ENCODE measurements around the gene GNA12. TPM values are rescaled to one million over a fixed set of nuclear protein-coding genes. Genes with fewer than 3 reads are reported as not detected.

The GNA12 gene
- polyA plus RNA-seq, 1 experiment: 95.3 TPM

GRCh38 chr7:2794836-2795636 lies 49.1 kb downstream of the GNA12 start:
- TF ChIP-seq, protein P1, sequence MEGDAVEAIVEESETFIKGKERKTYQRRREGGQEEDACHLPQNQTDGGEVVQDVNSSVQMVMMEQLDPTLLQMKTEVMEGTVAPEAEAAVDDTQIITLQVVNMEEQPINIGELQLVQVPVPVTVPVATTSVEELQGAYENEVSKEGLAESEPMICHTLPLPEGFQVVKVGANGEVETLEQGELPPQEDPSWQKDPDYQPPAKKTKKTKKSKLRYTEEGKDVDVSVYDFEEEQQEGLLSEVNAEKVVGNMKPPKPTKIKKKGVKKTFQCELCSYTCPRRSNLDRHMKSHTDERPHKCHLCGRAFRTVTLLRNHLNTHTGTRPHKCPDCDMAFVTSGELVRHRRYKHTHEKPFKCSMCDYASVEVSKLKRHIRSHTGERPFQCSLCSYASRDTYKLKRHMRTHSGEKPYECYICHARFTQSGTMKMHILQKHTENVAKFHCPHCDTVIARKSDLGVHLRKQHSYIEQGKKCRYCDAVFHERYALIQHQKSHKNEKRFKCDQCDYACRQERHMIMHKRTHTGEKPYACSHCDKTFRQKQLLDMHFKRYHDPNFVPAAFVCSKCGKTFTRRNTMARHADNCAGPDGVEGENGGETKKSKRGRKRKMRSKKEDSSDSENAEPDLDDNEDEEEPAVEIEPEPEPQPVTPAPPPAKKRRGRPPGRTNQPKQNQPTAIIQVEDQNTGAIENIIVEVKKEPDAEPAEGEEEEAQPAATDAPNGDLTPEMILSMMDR (IDR thresholded peaks at IDR 0.05; ENCODE audit: insufficient read depth, low read depth, low read length): no peak
- Histone ChIP-seq H3K36me3 (ENCODE audit: control insufficient read depth, insufficient read depth, low read length) (peaks cover 2% of the 10 kb centered on the region; the same call in 1 of the 2 replicates), H3K4me3 (ENCODE audit: low read depth, low read length) (no peak overlapping the region), H3K27me3 (ENCODE audit: control insufficient read depth, insufficient read depth, low read length) (no peaks in the 10 kb centered on the region)
- ChIA-PET POLR2A (no interaction called here), CTCF (interaction anchor here (0.6 to 1.6 kb wide), 2 partner anchors 10 to 17 kb away, joined by 4 read pairs; no protein-coding TSS in a partner anchor)
- no peak for DNase-seq (ENCODE audit: low read depth)

DNA sequence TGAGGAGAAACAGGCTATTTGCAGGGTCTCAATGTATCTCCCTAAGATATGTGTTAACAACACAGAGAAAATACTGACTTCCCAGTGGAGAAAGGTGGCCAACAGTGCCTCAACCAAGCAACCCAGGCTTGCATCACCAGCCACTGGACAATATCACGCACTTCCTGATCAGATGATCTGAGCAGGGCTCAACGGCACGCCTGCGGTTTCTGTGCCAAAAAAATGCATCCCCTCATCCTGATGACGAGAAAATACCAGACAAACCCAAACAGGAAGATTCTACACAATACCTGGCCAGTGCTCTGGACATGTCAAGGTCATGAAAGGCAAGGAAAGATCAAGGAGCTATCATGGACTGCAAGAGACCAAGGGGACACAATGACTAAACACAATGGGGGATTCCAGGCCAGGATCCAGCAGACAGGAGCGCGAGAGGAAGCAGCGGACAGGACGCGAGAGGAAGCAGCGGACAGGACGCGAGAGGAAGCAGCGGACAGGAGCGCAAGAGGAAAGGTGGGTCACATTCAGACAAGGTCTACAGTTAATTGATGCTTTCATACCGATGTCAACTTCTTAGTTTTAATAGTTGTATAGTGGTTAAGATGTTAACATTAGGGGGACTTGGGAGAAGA lies 51.1 kb downstream of the GNA12 start:
- no peak for DNase-seq (ENCODE audit: low read depth)
- Histone ChIP-seq H3K27me3 (ENCODE audit: control insufficient read depth, insufficient read depth, low read length) (no peaks in the 10 kb centered on the region), H3K36me3 (ENCODE audit: control insufficient read depth, insufficient read depth, low read length) (peaks cover 6% of the 10 kb centered on the region), H3K4me3 (ENCODE audit: low read depth, low read length) (no peak overlapping the region)
- CTCF ChIA-PET: no interaction called here
- TF ChIP-seq, protein P1 (IDR thresholded peaks at IDR 0.05; ENCODE audit: insufficient read depth, low read depth, low read length): no peak
- POLR2A ChIA-PET: no interaction called here

GRCh38 chr7:2792235-2792634 lies 51.9 kb downstream of the GNA12 start:
- CTCF ChIA-PET: no interaction called here

GRCh38 chr7:2791390-2791789 lies 52.7 kb downstream of the GNA12 start:
- no peaks in the 10 kb centered on the region for H3K27me3 ChIP-seq (ENCODE audit: control insufficient read depth, insufficient read depth, low read length)
- peaks cover 9% of the 10 kb centered on the region for H3K36me3 ChIP-seq (ENCODE audit: control insufficient read depth, insufficient read depth, low read length)
- ChIA-PET CTCF (no interaction called here), POLR2A (no interaction called here)
- TF ChIP-seq, protein P1 (IDR thresholded peaks at IDR 0.05; ENCODE audit: insufficient read depth, low read depth, low read length): no peak
- no peak overlapping the region for H3K4me3 ChIP-seq (ENCODE audit: low read depth, low read length)
- DNase-seq (ENCODE audit: low read depth): no peak

More at GRCh38 chr7:2792235-2792634, 51.9 kb downstream of the GNA12 start:
- DNase-seq (ENCODE audit: low read depth): no peak
- no peaks in the 10 kb centered on the region for H3K27me3 ChIP-seq (ENCODE audit: control insufficient read depth, insufficient read depth, low read length)
- POLR2A ChIA-PET: no interaction called here
- peaks cover 8% of the 10 kb centered on the region for H3K36me3 ChIP-seq (ENCODE audit: control insufficient read depth, insufficient read depth, low read length)
- H3K4me3 ChIP-seq (ENCODE audit: low read depth, low read length): no peak overlapping the region
- TF ChIP-seq, protein P1 (IDR thresholded peaks at IDR 0.05; ENCODE audit: insufficient read depth, low read depth, low read length): no peak

DNA sequence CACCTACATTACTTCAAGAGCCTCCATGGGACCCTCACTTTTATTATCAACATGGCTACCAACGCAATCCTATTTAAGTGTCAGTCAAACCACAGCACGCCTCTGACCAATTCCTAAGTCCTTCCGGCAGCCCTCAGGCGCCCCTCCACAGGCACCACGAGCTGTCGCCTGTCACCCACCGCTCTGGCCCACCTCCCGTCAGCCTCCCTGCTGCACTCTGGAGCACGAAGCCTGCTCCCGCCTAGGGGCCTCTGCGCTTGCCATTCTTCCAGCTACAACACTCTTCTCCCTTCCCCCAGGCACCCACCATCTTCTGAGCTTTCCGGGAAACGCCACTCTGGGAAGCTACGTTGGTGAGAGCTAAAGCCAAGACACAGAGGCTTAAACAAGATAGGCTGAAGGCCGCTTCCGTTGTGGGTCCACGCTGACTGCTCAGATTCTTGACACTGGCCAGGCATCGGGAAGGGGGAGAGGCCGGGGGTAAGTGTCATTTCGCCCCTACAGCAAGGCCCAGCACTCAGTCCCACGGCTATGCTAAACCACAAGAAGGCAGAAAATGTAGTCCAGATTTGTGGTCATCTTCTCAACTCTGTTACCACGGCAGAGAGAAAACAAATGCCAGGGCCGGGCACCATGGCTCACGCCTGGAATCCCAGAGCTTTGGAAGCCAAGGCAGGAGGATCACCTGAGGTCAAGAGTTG lies 56.7 kb downstream of the GNA12 start:
- no peak overlapping the region for H3K4me3 ChIP-seq (ENCODE audit: low read depth, low read length)
- no peak for DNase-seq (ENCODE audit: low read depth)
- POLR2A ChIA-PET: no interaction called here
- H3K36me3 ChIP-seq (ENCODE audit: control insufficient read depth, insufficient read depth, low read length): peaks cover 9% of the 10 kb centered on the region
- no peaks in the 10 kb centered on the region for H3K27me3 ChIP-seq (ENCODE audit: control insufficient read depth, insufficient read depth, low read length)
- TF ChIP-seq, protein P1 (IDR thresholded peaks at IDR 0.05; ENCODE audit: insufficient read depth, low read depth, low read length): no peak
- CTCF ChIA-PET: interaction anchor here (0.6 kb wide), 1 partner anchor 15 kb away, joined by 3 read pairs; no protein-coding TSS in a partner anchor
